Keratinocyte (primary cell): ENCODE measurements around the gene LRP3. TPM values are rescaled to one million over a fixed set of nuclear protein-coding genes. Genes with fewer than 3 reads are reported as not detected.
A peak's percentile ranks its signal among the peaks of the same experiment; 100 is the strongest.

Experiments
- DNase-seq: peaks from one replicate; pipeline ENCODE4 v3.0.0-alpha.2; 2011; ENCODE audit warnings: low read depth, missing footprints, low spot score
- FAIRE-seq: peaks from 2 replicates; lab custom pipeline; 2011; peaks lifted over from hg19 to GRCh38; lab: Jason Lieb, UNC
- H2AFZ ChIP-seq: 2 replicates; pipeline ENCODE4 v1.6.0; 2012; ENCODE audit warnings: low read length, control low read depth, inconsistent platforms; ENCODE audit not compliant: control insufficient read depth
- H3K27ac ChIP-seq: 2 replicates; pipeline ENCODE4 v1.5.1; 2011; ENCODE audit warnings: low read length; ENCODE audit not compliant: control insufficient read depth, insufficient read depth
- H3K27me3 ChIP-seq: 3 replicates; pipeline ENCODE4 v1.6.0; 2011; ENCODE audit warnings: low read length; ENCODE audit not compliant: control insufficient read depth, insufficient read depth; ENCODE audit errors: extremely low read depth
- H3K36me3 ChIP-seq, 2 experiments: 2 replicates in 1 of 2; 3 replicates in 1 of 2; pipeline ENCODE4 v1.5.1; 2011; ENCODE audit warnings: low read length in 2 of 2, mild to moderate bottlenecking in 1 of 2; ENCODE audit not compliant: control insufficient read depth in 2 of 2, insufficient read depth in 2 of 2; ENCODE audit errors: extremely low read depth in 1 of 2
- H3K4me1 ChIP-seq: 3 replicates; pipeline ENCODE4 v1.5.1; 2011; ENCODE audit warnings: low read length; ENCODE audit not compliant: control insufficient read depth, insufficient read depth; ENCODE audit errors: extremely low read depth
- H3K4me2 ChIP-seq: 3 replicates; pipeline ENCODE4 v1.6.0; 2011; ENCODE audit warnings: low read depth, low read length; ENCODE audit not compliant: control insufficient read depth, insufficient read depth; ENCODE audit errors: extremely low read depth
- H3K4me3 ChIP-seq, 3 experiments: fragments of 200-600 bp in 1 of 3; sonication (generic) in 1 of 3; 2 replicates in 2 of 3; 3 replicates in 1 of 3; pipeline ENCODE4 v1.5.1; 2011 to 2016; ENCODE audit warnings: low read length in 3 of 3, mild to moderate bottlenecking in 3 of 3, control low read depth in 2 of 3, inconsistent platforms in 1 of 3, low read depth in 1 of 3, mixed read lengths in 1 of 3, mixed run types in 1 of 3, moderate library complexity in 1 of 3; ENCODE audit not compliant: control insufficient read depth in 2 of 3, insufficient read depth in 2 of 3; ENCODE audit errors: extremely low read depth in 1 of 3
- H3K79me2 ChIP-seq: 2 replicates; pipeline ENCODE4 v1.6.0; 2012; ENCODE audit warnings: low read length; ENCODE audit not compliant: control insufficient read depth, insufficient read depth
- H3K9ac ChIP-seq: 3 replicates; pipeline ENCODE4 v1.6.0; 2011; ENCODE audit warnings: low read length; ENCODE audit not compliant: control insufficient read depth, insufficient read depth; ENCODE audit errors: extremely low read depth
- H3K9me1 ChIP-seq: 3 replicates; pipeline ENCODE4 v1.6.0; 2011; ENCODE audit warnings: low read length; ENCODE audit not compliant: control insufficient read depth, insufficient read depth; ENCODE audit errors: extremely low read depth
- H3K9me3 ChIP-seq: 2 replicates; pipeline ENCODE4 v1.5.1; 2012; ENCODE audit warnings: low read depth, low read length; ENCODE audit not compliant: control insufficient read depth
- H4K20me1 ChIP-seq: 3 replicates; pipeline ENCODE4 v1.6.0; 2011; ENCODE audit warnings: low read length; ENCODE audit not compliant: control insufficient read depth, insufficient read depth; ENCODE audit errors: extremely low read depth
- EZH2 ChIP-seq: IDR thresholded peaks from one replicate; pipeline ENCODE4 v1.6.1; 2012; ENCODE audit warnings: inconsistent platforms, mild to moderate bottlenecking, low read length, moderate library complexity
- dilution Hi-C: fragments of 300-500 bp; cut with MboI; formaldehyde crosslinking; loops from one replicate; pipeline ENCODE4 v1.7.0; 2020; ENCODE audit warnings: low sequenced_read_pairs; ENCODE audit not compliant: extremely low pct_ligation_motif_present
- polyA plus RNA-seq, 5 experiments: library from polyadenylated mRNA; depleted of rRNA in 3 of 5; stranded (reverse) in 3 of 5; stranded (forward) in 1 of 5; unstranded in 1 of 5; fragments of >200 nt; gene quantifications; 1 replicate in 1 of 5; 2 replicates in 3 of 5; 3 replicates in 1 of 5; pipeline versions ENCODE4 v1.2.1 to v1.2.3, GENCODE V29; 2011 to 2012; ENCODE audit warnings: missing spikeins in 2 of 5, low read depth in 1 of 5, low replicate concordance in 1 of 5
- TF ChIP-seq, protein P1 (sequence below), 3 experiments: IDR thresholded peaks in 1 of 3; conservative IDR thresholded peaks in 1 of 3; optimal IDR thresholded peaks in 1 of 3; 2 replicates in 2 of 3; 3 replicates in 1 of 3; pipeline versions ENCODE3 to v1.5.1; 2011; ENCODE audit warnings: low read length in 3 of 3, mild to moderate bottlenecking in 3 of 3, moderate library complexity in 2 of 3, control low read depth in 1 of 3, inconsistent platforms in 1 of 3; ENCODE audit not compliant: insufficient read depth in 2 of 3; ENCODE audit errors: extremely low read depth in 1 of 3

The LRP3 gene
- polyA plus RNA-seq, 1 donor (not counting 4 experiments of a cell fraction or from before 2014, with no cell fraction given) = 5.0 TPM

DNA sequence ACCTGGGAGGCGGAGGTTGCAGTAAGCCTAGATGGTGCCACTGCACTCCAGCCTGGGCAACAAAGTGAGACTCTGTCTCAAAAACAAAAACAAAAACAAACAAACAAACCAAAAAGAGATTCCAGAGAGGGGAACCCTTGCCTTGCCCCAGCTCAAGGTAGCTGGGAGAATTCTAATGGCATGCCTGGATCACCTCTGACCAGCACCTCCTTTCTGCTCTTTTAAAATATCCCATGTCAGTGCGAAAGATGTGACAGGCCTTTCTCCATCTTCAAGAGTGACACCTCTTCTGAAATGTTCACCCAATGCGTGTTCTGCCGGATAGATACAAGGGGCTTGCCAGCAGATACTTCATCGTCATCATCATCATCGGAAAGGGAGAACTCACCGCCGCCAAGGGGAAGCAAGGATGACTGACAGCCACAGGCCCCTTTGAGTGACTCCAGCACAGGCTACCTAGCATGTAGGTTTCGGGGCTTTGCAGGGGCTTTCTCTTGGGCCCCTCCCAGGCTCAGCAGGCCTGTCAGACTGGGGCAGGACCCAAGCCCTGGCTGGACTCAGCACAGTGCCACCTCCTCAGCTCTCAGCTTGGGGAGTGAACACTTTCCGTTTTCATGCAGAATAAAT is 18.9 kb upstream of the LRP3 start:
- Histone ChIP-seq H3K4me2 (no peak overlapping the region), H4K20me1 (no peaks in the 10 kb centered on the region), H3K9ac (no peak overlapping the region), H3K4me1 (peaks cover 12% of the 10 kb centered on the region), H3K4me3 (no peak overlapping the region), H3K9me3 (no peaks in the 10 kb centered on the region), H3K36me3 (no peaks in the 10 kb centered on the region), H3K9me1 (no peaks in the 10 kb centered on the region), H3K27ac (no peak overlapping the region), H3K79me2 (peaks cover 4% of the 10 kb centered on the region), H3K27me3 (no peaks in the 10 kb centered on the region), H2AFZ (no peak overlapping the region)
- dilution Hi-C loops = no loop called here
- DNase-seq = no peak
- TF ChIP-seq, protein P1, sequence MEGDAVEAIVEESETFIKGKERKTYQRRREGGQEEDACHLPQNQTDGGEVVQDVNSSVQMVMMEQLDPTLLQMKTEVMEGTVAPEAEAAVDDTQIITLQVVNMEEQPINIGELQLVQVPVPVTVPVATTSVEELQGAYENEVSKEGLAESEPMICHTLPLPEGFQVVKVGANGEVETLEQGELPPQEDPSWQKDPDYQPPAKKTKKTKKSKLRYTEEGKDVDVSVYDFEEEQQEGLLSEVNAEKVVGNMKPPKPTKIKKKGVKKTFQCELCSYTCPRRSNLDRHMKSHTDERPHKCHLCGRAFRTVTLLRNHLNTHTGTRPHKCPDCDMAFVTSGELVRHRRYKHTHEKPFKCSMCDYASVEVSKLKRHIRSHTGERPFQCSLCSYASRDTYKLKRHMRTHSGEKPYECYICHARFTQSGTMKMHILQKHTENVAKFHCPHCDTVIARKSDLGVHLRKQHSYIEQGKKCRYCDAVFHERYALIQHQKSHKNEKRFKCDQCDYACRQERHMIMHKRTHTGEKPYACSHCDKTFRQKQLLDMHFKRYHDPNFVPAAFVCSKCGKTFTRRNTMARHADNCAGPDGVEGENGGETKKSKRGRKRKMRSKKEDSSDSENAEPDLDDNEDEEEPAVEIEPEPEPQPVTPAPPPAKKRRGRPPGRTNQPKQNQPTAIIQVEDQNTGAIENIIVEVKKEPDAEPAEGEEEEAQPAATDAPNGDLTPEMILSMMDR (optimal IDR thresholded peaks at IDR 0.05 in 1 of 3, IDR thresholded peaks at IDR 0.05 in 1 of 3, conservative IDR thresholded peaks at IDR 0.05 in 1 of 3; ENCODE audit: extremely low read depth in 1 of 3, insufficient read depth in 2 of 3, low read length in 3 of 3) = no peak
- TF ChIP-seq EZH2 = no peak
- FAIRE-seq = no peak

DNA sequence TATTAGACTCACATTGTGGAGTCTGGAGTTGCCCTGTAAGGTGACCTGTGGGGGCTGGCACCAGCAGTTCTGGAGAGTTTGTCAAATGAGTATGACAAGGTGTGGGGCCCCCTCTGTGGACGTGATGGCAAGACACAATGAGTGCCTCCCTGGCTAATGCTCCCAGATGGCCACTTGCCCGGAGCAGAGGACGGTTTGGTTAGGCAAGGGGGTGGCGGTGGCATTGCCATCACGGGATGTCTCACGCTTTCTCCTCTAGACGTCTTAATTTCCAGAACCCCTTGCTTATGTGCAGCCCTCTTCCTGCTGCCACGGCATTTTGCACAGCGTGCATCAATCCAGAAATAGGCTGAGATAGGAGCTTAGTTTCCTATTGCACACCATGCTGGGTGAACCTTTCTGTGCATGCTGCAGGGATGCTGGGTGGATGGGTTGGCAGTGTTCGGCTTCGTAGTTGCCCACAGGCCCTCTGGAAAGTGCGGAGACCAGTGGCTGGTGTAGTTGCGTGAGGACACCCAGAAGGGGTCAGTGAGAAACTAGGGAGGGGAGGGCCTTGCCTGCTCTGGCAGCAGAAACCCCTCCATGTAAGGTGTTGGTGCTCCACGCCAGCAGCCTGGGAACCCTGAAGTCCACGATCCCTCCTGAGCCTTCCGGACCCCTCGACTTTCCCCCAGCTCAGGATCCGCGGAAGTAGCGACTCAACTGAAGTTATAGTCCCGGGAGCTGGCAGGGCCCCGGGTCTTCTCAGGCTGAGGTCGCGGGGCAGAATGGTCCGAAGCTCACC is 18.1 kb upstream of the LRP3 start:
- peaks cover 12% of the 10 kb centered on the region for H3K4me1 ChIP-seq
- H3K27ac ChIP-seq = peak overlapping the region; percentile 80
- peaks cover 4% of the 10 kb centered on the region for H3K79me2 ChIP-seq
- H4K20me1 ChIP-seq = no peaks in the 10 kb centered on the region
- H3K9me3 ChIP-seq = no peaks in the 10 kb centered on the region
- FAIRE-seq = no peak
- peak overlapping the region; percentile 90 for H3K9ac ChIP-seq
- H3K9me1 ChIP-seq = no peaks in the 10 kb centered on the region
- H3K27me3 ChIP-seq = no peaks in the 10 kb centered on the region
- peak overlapping the region; percentile 90 for H3K4me2 ChIP-seq
- DNase-seq = no peak
- peak overlapping the region; percentile 90 for H2AFZ ChIP-seq
- H3K36me3 ChIP-seq = no peaks in the 10 kb centered on the region
- peak overlapping the region; percentile 71 to 88 (median 76) for H3K4me3 ChIP-seq
- dilution Hi-C loops = no loop called here
- TF ChIP-seq, protein P1 (optimal IDR thresholded peaks at IDR 0.05 in 1 of 3, IDR thresholded peaks at IDR 0.05 in 1 of 3, conservative IDR thresholded peaks at IDR 0.05 in 1 of 3; ENCODE audit: extremely low read depth in 1 of 3, insufficient read depth in 2 of 3, low read length in 3 of 3) = no peak
- no peak for TF ChIP-seq EZH2
